Type B pancreatic cell (in vitro differentiated cells): ENCODE results near the gene ESYT3. TPM values are rescaled to one million over a fixed set of nuclear protein-coding genes. Genes with fewer than 3 reads are reported as not detected.

Experiments
- DNase-seq: peaks from one replicate; pipeline ENCODE4 v3.0.0; 2021; ENCODE audit warnings: mixed read lengths; ENCODE audit not compliant: unreplicated experiment; ENCODE audit errors: extremely low spot score
- H3K27ac Mint-ChIP-seq: 2 replicates; pipeline ENCODE4 v1.8.0; 2021; ENCODE audit warnings: mild to moderate bottlenecking, mixed read lengths
- H3K27me3 Mint-ChIP-seq: 2 replicates; pipeline ENCODE4 v1.8.0; 2021; ENCODE audit warnings: mixed read lengths
- H3K36me3 Mint-ChIP-seq: 2 replicates; pipeline ENCODE4 v1.8.0; 2021; ENCODE audit warnings: mixed read lengths
- H3K4me1 Mint-ChIP-seq: one replicate; pipeline ENCODE4 v1.8.0; 2021; ENCODE audit warnings: mixed read lengths; ENCODE audit not compliant: unreplicated experiment
- H3K4me3 Mint-ChIP-seq: 2 replicates; pipeline ENCODE4 v1.8.0; 2021; ENCODE audit warnings: mild to moderate bottlenecking, mixed read lengths
- H3K9me3 Mint-ChIP-seq: 2 replicates; pipeline ENCODE4 v1.8.0; 2021; ENCODE audit warnings: mixed read lengths
- total RNA-seq: library from RNA; stranded (reverse); gene quantifications from 2 replicates; pipeline ENCODE4 v1.2.1, GENCODE V29; 2021; ENCODE audit warnings: low replicate concordance
- TF ChIP-seq, protein P1 (sequence below): fragments of 200-600 bp; sonication (generic); conservative IDR thresholded peaks from 2 replicates; pipeline ENCODE4 v1.5.0; 2021; ENCODE audit warnings: antibody characterized with exemption, mild to moderate bottlenecking

ESYT3 gene
- total RNA-seq, 1 donor from 2014 or later: 2.0 TPM

DNA sequence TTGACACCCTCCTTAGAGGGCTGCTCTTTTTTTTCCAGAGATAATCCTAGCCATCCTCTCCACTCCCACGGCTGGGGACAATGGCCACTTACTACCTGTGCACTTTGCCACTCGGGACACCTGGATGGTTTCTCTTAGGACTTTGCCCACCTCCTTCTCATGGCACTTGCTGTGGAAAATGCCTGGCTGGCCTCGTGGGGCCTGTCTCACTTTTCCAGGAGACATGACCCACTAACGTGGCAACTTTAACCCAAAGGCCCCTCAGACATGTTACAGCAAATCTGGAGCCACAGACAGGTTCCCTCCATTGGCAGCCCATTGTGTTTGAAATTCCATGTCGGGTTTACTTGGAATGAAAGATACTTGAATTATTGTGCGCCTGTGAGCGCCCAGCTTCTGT, 29.4 kb upstream of the ESYT3 start:
- Mint-ChIP-seq H3K36me3 (peaks cover 13% of the 10 kb centered on the region), H3K27me3 (no peaks in the 10 kb centered on the region)

DNA sequence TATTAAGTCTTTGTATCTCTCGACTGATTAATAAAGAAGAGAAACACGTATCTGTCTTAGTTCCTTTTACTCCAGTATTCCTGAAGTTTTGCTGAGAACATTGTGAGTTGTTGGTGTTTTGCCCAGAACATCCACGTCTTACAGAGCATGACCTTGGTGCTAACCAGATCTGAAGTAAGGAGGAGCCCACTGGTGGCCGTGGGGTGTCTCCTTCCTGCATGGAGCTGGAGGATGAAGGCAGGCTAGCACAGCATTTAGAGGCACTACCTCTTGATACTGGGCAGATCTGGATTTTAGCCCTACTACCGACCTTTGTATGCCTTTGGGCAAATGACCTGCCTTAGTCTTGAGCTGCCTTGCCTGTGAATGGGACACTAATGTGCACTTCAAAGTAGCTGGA, 28.9 kb upstream of the ESYT3 start:
- DNase-seq: no peak
- TF ChIP-seq, protein P1, sequence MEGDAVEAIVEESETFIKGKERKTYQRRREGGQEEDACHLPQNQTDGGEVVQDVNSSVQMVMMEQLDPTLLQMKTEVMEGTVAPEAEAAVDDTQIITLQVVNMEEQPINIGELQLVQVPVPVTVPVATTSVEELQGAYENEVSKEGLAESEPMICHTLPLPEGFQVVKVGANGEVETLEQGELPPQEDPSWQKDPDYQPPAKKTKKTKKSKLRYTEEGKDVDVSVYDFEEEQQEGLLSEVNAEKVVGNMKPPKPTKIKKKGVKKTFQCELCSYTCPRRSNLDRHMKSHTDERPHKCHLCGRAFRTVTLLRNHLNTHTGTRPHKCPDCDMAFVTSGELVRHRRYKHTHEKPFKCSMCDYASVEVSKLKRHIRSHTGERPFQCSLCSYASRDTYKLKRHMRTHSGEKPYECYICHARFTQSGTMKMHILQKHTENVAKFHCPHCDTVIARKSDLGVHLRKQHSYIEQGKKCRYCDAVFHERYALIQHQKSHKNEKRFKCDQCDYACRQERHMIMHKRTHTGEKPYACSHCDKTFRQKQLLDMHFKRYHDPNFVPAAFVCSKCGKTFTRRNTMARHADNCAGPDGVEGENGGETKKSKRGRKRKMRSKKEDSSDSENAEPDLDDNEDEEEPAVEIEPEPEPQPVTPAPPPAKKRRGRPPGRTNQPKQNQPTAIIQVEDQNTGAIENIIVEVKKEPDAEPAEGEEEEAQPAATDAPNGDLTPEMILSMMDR: no peak
- H3K27ac Mint-ChIP-seq: no peak overlapping the region
- H3K4me1 Mint-ChIP-seq: no peaks in the 10 kb centered on the region
- peaks cover 13% of the 10 kb centered on the region for H3K36me3 Mint-ChIP-seq
- H3K4me3 Mint-ChIP-seq: no peak overlapping the region
- H3K9me3 Mint-ChIP-seq: no peaks in the 10 kb centered on the region
- no peaks in the 10 kb centered on the region for H3K27me3 Mint-ChIP-seq

More for the DNA sequence above, 29.4 kb upstream of the ESYT3 start:
- no peaks in the 10 kb centered on the region for H3K4me1 Mint-ChIP-seq
- no peaks in the 10 kb centered on the region for H3K9me3 Mint-ChIP-seq
- TF ChIP-seq, protein P1: no peak
- DNase-seq: no peak
- H3K4me3 Mint-ChIP-seq: no peak overlapping the region
- no peak overlapping the region for H3K27ac Mint-ChIP-seq

DNA sequence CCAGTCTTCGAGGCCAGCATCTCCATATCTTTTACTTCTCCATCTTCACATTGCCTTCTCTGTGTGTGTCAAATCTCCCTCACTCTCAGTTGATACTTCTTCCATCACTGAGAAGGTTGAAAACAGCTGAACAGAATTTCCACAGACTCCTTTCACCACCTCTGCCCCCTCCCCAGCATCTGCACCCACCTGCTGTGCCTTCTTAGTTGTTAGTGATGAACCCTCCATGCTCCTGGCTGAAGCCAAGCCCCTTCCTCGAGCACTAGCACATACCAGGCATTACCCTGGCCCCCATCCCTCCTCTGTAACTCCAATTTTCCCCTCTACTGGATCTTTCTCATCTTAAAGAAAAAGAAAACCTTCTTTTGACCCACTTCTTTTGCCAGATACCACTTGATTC, 27.8 kb upstream of the ESYT3 start:
- H3K36me3 Mint-ChIP-seq: peaks cover 13% of the 10 kb centered on the region

DNA sequence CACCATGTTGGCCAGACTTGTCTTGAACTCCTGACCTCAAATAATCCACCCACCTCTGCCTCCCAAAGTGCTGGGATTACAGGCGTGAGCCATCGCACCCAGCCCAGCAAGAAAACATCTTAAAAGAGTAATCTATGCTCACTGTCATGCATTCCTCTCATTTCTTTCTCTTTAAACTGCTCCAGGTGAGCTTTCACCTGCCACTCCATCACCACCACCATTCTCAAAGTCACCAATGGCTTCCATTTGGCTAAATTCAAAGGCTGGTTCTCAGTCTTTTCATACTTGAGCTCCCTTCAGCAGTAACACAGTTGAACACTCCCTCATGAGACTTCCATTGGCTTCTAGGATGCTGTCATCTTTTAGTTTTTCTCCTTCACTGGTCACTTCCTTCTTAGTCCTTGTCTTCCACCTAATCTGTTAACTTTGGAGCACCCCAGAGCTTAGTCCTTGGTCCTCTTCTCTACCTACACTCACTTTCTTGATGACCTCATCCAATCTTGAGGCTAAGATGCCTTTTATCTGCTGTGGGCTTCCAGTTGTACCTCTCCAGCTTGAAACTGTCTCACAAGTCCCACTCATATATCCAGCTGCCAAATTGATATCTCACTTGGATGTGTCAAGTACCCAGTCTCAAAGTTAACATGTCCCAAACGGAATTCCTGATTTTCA, 27.0 kb upstream of the ESYT3 start:
- H3K4me1 Mint-ChIP-seq: no peaks in the 10 kb centered on the region
- TF ChIP-seq, protein P1: no peak
- H3K9me3 Mint-ChIP-seq: no peaks in the 10 kb centered on the region
- DNase-seq: no peak
- no peak overlapping the region for H3K27ac Mint-ChIP-seq
- no peaks in the 10 kb centered on the region for H3K27me3 Mint-ChIP-seq
- peaks cover 13% of the 10 kb centered on the region for H3K36me3 Mint-ChIP-seq
- H3K4me3 Mint-ChIP-seq: no peak overlapping the region

More for the DNA sequence above, 27.8 kb upstream of the ESYT3 start:
- H3K27me3 Mint-ChIP-seq: no peaks in the 10 kb centered on the region
- no peak for DNase-seq
- H3K27ac Mint-ChIP-seq: no peak overlapping the region
- no peak overlapping the region for H3K4me3 Mint-ChIP-seq
- H3K9me3 Mint-ChIP-seq: no peaks in the 10 kb centered on the region
- H3K4me1 Mint-ChIP-seq: no peaks in the 10 kb centered on the region
- TF ChIP-seq, protein P1: no peak

DNA sequence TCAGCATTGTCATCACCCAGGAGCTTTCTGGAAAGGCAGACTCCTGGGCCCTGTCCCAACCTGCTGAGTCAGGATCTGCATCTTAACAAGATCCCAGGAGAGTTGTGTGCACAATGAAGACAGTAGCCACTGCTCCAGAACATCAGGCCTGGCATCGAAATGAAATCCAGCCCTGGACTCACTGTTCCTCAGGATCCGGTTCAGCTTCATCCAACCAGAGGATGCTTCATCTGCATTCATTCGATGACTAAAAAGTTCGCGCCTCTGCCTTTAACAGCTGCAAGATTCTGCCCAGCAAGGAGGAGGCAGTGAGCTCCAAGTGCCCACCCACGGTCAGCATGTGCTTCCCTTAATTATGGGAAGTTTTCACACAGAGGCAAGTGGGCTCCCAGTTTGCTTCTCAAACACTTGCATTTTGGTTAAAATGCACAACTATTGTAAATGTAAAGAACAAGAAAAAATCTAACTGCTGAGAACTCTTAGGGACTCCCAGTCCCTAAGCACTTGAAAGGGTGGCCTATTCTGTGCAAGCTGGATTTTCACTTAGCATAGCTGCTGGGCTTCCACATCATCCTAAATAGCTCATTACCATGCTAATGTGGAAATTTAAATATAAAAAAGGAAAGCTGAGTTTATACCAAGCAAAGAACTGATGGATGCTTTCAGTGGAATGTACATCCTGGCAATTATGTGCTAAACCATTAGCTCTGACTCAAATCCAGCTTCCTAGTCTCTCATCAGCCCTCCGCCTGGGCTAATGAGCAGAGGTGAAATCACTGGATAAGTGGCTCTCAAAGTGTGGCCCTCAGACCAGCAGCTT, 25.5 kb upstream of the ESYT3 start:
- TF ChIP-seq, protein P1: no peak
- Mint-ChIP-seq H3K9me3 (no peaks in the 10 kb centered on the region), H3K36me3 (peaks cover 6% of the 10 kb centered on the region), H3K27ac (no peak overlapping the region), H3K4me3 (no peak overlapping the region), H3K4me1 (no peaks in the 10 kb centered on the region), H3K27me3 (no peaks in the 10 kb centered on the region)
- no peak for DNase-seq
